WERI-Rb-1 (cell line): ENCODE data around the gene FCHO2.

ENCODE experiments used
- DNase-seq: peaks from one replicate; pipeline ENCODE4 v3.0.0-alpha.2; 2020
- H3K27ac ChIP-seq: fragments of 250-450 bp; sonication (Bioruptor Pico); 2 replicates; pipeline ENCODE4 v1.5.1; 2020; ENCODE audit warnings: mild to moderate bottlenecking, moderate library complexity
- H3K27me3 ChIP-seq: fragments of 250-450 bp; sonication (Bioruptor Pico); 2 replicates; pipeline ENCODE4 v1.5.1; 2021; ENCODE audit warnings: mild to moderate bottlenecking, low read depth, moderate library complexity; ENCODE audit not compliant: insufficient read depth, severe bottlenecking
- H3K36me3 ChIP-seq: fragments of 250-450 bp; sonication (Bioruptor Pico); 2 replicates; pipeline ENCODE4 v1.5.1; 2020; ENCODE audit warnings: mild to moderate bottlenecking, moderate library complexity
- H3K4me3 ChIP-seq: 2 replicates; pipeline ENCODE4 v1.5.1; 2011; ENCODE audit warnings: low read depth, mild to moderate bottlenecking, control low read depth, low read length
- H3K9me3 ChIP-seq: fragments of 250-450 bp; sonication (Bioruptor Pico); 2 replicates; pipeline ENCODE4 v1.5.1; 2021; ENCODE audit warnings: mild to moderate bottlenecking, moderate library complexity; ENCODE audit not compliant: severe bottlenecking
- TF ChIP-seq, protein P1 (sequence below): IDR thresholded peaks from 2 replicates; pipeline ENCODE4 v1.5.1; 2011; ENCODE audit warnings: low read depth, mild to moderate bottlenecking, control low read depth, inconsistent platforms, low read length

FCHO2 gene

DNA sequence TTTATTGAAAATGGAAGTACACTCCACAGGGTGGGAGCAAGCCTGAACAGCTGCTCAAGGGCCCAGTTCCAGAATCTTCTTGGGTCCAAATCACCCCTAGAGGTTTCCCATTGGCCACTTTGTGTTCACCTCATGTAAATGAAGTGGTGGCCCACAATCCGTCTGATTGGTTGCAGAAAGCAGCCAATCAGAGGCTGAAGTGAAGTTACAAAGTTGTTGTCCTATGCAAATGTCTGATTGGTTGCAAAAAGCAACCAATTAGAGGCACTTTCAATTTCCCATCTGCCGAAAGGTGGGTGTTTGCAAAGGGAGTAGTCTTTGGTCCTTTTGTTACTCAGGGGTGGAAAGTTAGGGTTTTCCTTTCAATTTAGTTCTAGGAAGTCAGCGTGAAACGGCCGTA lies 173.3 kb downstream of the FCHO2 start:
- TF ChIP-seq, protein P1, sequence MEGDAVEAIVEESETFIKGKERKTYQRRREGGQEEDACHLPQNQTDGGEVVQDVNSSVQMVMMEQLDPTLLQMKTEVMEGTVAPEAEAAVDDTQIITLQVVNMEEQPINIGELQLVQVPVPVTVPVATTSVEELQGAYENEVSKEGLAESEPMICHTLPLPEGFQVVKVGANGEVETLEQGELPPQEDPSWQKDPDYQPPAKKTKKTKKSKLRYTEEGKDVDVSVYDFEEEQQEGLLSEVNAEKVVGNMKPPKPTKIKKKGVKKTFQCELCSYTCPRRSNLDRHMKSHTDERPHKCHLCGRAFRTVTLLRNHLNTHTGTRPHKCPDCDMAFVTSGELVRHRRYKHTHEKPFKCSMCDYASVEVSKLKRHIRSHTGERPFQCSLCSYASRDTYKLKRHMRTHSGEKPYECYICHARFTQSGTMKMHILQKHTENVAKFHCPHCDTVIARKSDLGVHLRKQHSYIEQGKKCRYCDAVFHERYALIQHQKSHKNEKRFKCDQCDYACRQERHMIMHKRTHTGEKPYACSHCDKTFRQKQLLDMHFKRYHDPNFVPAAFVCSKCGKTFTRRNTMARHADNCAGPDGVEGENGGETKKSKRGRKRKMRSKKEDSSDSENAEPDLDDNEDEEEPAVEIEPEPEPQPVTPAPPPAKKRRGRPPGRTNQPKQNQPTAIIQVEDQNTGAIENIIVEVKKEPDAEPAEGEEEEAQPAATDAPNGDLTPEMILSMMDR = no peak
- Histone ChIP-seq H3K27ac (no peak overlapping the region), H3K36me3 (no peaks in the 10 kb centered on the region), H3K4me3 (no peak overlapping the region), H3K27me3 (no peaks in the 10 kb centered on the region), H3K9me3 (no peaks in the 10 kb centered on the region)
- DNase-seq = no peak

DNA sequence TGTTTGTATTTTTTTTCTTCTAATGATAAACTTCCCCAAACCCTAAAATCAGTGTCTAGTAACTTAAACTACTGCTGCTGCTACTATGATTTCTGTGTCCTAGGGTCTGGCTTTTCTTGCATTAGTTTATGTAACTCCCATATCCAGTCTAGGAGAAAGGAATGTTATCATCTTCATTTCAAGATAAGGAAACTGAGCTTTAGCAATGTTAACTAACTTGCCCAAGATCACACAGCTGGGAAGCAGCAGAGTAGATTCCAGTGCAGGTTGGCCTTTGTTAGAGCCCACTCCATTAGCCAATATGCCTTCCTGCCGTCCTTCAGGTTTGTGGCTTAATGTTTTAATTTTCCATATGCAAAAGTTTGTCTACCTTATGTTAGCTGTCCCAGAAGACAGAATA lies 175.0 kb downstream of the FCHO2 start:
- Histone ChIP-seq H3K27me3 (no peaks in the 10 kb centered on the region), H3K36me3 (no peaks in the 10 kb centered on the region), H3K9me3 (no peaks in the 10 kb centered on the region), H3K4me3 (no peak overlapping the region), H3K27ac (no peak overlapping the region)
- TF ChIP-seq, protein P1 = no peak
- no peak for DNase-seq

DNA sequence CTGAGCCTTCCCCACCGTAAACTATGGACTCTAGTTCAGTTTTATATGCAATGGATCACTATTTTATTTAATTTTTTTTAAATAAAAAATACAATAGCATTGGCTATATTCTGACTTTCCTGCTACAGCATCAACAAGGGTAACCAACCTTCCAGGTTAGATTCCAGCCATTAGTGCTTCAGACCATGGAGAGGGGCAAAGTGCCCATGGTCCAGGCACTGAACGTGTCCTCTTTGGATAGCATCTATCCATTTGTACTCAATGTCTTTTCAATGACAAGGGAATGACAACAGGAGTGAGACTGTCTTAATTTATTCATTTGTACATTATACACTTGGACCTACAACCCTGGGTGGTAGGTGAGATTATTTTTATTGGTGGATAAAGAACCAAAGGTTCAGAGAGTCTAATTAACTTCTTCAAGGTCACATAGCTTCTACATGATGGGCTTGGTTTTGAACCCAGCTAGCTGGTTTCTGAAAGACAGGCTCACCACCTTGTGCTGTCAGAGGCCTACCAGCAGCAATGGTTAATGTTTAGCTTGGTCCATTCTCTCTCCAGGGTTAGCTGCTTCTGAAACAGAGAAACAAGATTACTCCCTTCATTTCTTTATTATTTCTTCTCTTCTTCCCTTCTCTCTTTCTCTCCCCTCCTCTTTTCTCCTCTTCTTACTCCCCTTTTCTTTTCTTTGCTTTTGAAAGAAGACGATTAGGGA lies 176.0 kb downstream of the FCHO2 start:
- no peaks in the 10 kb centered on the region for H3K9me3 ChIP-seq
- H3K27ac ChIP-seq = no peak overlapping the region
- no peak for DNase-seq
- H3K4me3 ChIP-seq = no peak overlapping the region
- H3K36me3 ChIP-seq = no peaks in the 10 kb centered on the region
- H3K27me3 ChIP-seq = no peaks in the 10 kb centered on the region
- TF ChIP-seq, protein P1 = no peak

DNA sequence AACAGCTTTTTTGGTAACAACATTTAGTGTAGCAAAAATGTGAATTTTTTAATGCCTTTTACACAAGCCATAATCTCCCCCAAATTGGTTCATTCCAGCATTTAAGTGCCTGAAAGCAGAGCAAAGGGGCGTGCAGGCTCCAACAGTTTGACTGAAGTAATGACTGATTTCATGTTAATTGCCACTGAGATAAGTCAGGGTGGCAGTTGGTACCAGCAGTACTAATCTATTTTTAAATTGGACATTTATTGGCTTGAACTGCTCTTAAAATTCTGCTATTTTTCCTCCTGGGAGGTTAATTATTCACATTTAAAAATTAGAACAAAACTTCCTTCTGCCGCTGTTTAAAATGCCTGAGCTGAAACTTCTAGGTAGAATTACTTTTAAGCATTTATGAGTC lies 176.9 kb downstream of the FCHO2 start:
- Histone ChIP-seq H3K9me3 (no peaks in the 10 kb centered on the region), H3K4me3 (no peak overlapping the region)

DNA sequence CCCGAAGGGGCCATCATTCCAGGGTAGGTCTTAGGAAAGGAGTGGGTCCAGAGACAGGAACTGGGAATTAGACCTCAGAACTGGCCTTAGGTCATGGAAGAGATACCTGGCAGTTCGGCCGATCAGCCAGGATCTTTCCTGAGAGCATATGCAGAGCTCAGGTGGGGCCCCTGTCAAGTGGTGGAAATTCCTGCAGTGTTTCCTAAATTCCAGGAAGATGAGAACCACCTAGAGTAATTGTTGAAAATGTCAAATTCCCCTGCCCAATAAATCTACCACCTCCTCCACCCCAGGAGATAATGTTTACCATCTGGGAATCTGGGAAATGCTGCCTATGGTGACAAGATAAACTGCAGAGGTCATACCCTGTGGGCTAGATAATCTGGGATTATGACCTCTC lies 179.2 kb downstream of the FCHO2 start:
- Histone ChIP-seq H3K9me3 (no peaks in the 10 kb centered on the region), H3K27ac (no peak overlapping the region; the same call in 1 of the 2 replicates), H3K36me3 (no peaks in the 10 kb centered on the region), H3K4me3 (no peak overlapping the region), H3K27me3 (no peaks in the 10 kb centered on the region)
- TF ChIP-seq, protein P1 = no peak
- no peak for DNase-seq

More for the DNA sequence above, 176.9 kb downstream of the FCHO2 start:
- H3K27me3 ChIP-seq = no peaks in the 10 kb centered on the region
- TF ChIP-seq, protein P1 = no peak
- H3K27ac ChIP-seq = no peak overlapping the region
- no peak for DNase-seq
- no peaks in the 10 kb centered on the region for H3K36me3 ChIP-seq
